HG03439 (cell line): ENCODE data around the gene COL5A1.

Experiments
- ATAC-seq: cut with Tn5 transposase; IDR thresholded peaks from one replicate; pipeline ENCODE4 v1.9.1; 2021; ENCODE audit warnings: mild to moderate bottlenecking, moderate library complexity; ENCODE audit not compliant: unreplicated experiment

COL5A1 gene

DNA sequence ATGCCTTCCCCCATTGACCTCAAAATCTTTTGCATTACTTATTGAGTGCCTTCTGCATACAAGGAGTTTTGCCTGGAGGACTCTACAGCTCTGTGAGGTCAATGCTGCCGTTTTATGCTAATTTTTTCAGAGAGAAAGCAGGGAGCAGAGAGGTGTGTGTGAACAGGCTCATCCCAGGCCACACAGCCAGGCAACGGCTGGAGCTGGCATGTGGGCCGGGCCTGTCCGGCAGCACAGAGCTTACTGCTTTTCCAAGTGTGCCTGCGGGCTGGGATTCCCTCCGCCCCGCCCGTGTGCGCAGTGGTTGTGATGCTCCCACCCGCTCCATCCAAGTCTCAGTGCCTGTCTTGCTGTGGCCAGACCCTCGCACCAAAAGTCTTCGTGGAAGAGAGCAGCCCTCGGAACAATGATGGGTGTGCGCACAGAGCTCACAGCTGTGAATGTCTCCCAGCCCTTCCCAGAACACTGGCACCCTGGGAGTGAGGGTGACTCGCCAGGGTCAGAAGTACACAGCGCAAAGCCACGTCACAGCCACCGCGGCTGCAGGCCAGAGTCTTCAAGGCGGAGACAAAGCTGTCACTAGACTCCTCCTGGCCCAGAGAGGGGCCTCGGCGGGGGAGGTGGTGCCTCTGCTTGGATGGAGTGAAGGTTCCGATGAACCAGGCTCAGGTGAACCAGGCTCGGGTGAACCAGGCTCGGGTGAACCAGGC lies 82.8 kb downstream of the COL5A1 start:
- no peak for ATAC-seq

DNA sequence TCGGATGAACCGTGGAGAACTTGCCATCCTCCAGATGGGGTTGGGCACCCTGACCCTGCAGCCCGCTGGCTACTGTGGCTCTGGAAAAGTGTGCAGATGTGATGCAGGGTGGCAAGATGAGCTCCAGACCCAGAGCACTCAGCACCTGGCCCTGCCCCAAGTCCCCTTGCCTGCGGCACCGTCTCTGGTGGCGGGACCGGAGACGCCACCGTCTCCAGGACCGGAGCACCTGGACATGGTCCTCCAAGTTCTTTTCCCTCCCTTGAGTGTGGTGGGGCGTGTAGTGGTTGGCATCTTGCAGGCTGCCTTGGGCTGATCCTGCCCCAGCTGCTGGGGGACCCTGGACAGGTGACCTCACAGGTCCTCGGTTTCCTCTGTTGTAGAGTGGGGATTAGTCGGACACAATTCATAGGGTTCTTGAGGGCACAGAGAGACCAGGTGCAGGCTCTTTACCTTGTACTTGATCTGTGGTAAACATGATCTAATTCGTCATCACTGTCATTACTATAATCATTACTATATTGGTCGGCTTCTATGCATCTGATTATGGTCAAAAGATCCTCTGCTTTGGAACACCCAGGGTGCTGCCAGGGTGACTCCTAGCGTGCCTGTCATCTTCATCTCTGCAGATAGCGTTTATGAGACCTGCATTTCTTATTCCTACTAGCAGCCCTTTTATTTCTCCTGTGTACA lies 83.5 kb downstream of the COL5A1 start:
- ATAC-seq, result no peak

DNA sequence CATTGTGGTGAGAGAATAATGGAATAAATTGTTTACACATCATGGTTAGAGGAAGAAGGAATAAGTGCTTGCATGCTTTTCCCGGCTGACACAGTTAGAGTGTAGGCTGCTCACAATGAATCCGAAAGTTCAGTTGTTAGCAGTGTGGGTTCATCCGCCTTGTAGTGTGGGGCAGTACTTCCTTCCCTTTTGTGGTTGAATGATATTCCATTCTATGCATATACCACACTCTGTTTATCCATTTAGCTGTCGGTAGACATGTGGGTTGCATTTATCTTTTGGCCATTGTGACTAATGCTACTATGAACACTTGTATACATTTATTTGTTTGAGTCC lies 84.0 kb downstream of the COL5A1 start:
- ATAC-seq, result no peak

DNA sequence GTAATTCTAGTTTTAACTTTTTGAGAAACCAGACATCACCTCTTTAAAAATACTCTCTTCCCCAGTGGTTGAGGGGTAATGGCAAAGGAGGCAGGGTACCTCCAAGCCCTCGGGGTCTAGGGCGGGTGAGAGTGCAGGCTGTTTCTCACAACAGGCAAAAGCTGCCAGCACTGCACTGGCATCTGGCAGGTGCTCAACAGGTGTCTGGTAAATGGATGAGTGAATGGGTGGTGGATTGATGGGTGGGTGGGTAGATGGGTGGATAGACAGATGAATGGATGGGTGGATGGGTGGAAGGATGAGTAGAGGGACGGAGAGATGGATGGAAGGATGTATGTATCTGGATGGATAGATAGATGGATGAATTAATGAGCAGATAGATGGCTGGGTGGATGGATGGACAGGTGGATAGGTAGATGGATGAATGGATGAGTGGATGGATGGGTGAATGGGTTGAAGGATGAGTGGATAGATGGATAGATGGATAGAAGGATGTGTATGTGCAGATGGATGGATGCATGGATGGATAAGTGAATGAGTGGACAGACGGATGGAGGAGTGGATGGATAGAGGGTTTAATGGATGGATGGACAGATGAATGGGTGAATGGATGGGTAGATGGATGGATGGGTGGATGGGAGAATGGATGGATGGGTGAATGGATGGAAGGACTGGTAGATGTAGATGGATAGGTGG lies 84.6 kb downstream of the COL5A1 start:
- ATAC-seq, result no peak

DNA sequence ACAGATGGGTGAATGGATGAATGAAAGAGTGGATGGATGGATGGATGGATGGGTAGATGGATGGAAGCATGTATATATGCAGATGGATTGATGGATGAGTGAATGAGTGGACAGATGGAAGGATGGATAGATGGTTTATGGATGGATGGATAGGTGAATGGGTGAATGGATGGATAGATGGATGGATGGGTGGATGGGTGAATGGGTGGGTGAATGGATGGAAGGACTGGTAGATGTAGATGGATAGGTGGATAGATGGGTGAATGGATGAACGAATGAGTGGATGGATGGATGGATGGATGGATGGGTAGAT lies 85.1 kb downstream of the COL5A1 start:
- no peak for ATAC-seq

- ATAC-seq, result no peak
Observed at GRCh38 chr9:134728021-134728795, 86.6 kb downstream of the COL5A1 start.

- no peak for ATAC-seq
Observed at GRCh38 chr9:134728801-134729495, 87.3 kb downstream of the COL5A1 start.

GRCh38 chr9:134730011-134730760 lies 88.6 kb downstream of the COL5A1 start:
- no peak for ATAC-seq

DNA sequence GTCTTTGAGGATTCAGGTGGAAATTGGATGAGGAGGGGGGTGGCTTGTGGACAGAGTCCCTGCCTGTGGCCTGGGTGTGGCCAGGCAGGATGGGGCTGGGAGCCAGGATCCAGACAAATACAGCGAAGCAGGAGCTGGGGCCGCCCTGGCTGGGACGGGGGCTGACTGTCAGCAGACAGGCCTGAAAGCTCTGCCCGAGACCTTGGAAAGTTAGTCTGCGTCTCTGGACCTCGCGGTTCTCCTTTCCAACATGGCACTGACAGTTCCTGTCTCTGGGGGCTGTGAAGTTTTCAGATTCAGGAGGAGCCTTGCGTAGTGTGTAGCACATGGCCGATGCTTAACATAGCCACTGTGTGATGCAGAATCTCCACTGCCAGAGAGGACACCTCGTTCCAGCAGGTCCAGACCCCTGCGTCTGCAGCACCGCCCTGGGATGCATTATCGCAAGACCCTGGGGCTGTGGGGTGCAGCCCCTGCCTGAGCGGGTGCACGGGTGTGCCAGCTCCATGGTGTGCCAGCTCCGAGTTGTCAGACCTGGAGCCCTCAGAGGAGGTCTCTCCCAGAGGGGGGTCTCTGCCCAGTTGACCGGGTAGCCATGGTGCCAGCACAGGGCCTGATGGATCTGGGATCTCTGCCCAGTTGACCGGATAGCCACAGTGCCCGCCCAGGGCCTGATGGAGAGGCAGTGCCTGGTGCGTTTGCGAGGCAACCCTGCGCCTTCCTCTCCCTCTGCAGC lies 89.3 kb downstream of the COL5A1 start:
- ATAC-seq, result no peak

DNA sequence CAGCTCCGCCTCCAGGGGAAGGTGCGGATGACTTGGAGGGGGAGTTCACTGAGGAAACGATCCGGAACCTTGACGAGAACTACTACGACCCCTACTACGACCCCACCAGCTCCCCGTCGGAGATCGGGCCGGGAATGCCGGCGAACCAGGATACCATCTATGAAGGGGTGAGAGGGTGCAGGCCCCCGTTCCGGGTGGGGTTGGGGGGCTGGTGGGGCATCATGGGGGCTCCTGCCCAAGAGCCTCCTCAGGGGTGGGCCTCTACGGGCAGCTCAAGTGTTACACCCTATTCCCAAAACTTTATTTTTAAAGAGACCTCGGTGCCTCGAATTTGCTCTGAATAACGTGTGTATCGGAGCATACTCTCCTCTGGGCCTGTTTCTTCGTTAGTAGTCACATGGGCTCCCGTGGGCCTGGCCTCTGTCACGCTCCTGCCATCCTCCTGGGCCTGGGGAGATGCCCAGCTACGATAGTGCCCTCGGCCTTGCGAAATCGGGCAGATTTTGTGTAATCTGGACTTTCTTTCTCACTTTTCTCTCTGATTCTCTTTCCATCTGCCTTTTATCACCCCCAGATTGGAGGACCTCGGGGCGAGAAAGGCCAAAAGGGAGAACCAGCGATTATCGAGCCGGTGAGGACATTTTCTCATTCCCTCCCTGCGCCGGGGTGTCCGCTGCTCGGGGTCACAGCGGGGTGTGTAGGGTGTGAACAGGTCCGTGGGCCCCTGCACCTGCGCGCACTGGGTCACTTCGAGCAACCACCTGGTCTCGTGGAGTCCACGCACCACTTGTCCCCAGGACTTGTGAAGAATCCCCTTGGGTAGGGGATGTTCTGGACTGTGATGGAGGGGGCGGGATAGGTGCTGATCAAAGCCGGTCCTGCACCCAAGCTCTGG lies 90.1 kb downstream of the COL5A1 start:
- ATAC-seq, result no peak

DNA sequence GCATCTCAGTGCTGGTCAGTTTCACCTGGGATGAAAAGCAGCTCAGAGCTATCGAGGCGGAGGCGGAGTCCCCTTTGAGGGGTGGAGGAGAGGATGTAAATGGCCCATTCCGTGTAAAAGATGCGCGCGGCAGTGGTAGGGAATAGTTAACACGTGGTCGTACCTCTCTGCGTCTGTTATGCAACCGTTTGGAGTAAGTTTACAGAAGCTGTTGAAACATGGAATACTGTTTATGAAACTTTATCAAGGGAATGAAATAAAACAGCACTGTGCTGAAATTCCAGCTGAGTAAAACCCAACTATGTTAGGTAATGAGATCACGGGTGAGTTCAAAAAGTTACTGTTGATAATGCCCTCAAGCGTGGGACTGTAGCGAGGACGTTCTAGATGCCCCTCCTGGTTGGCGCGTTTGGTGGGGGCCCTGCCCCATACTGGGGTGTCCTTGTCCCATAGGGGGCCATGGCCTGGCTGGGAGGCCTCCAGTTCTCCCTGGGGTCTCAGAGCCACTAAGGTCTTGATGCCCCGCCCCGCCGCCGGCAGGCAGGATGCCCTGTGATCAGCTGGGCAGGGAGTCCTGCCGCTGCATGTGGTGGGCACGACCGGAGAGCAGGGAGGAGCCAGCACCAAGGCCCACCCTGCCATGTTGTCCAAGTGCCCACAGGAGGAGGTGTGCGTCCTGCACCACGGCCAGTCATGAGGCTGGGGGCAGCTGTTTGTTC lies 90.9 kb downstream of the COL5A1 start:
- no peak for ATAC-seq

- no peak for ATAC-seq
Observed at GRCh38 chr9:134733480-134734232, 92.1 kb downstream of the COL5A1 start.

GRCh38 chr9:134734270-134734669 lies 92.7 kb downstream of the COL5A1 start:
- ATAC-seq, result no peak

GRCh38 chr9:134735441-134736175 lies 94.0 kb downstream of the COL5A1 start:
- no peak for ATAC-seq

DNA sequence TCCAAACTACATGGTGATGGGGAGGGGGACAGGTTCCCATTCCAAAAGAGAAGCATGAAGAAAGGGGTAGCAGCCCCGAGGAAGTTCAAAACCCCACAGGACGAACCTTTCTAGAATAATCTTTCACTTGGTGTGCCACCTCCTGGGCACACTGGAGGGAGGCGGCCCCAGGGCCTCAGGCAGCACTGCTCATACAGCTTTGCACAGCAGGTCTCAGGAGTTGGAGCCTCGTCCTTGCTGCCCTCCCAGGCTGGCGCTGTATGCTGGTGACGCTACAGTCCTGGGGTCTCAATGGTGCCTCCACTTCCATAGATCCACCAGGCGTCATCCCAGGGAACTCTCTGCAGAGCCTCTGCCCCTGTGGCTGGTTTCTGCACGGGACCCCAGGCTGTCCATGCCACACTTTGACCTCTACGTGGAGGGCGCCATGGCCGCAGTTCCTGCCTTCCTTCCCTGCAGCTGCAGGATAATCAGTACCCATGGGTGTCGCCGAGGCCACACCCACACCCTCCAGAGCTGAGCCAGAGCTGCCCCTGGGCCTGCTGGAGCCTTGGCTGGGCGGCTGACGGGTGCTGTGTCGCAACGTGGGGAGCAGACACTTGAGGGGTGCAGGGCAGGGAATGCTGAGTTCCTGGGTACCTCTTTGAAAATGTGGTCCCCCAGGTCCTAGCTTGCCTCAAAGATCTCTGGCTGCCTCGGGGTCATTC lies 95.3 kb downstream of the COL5A1 start:
- ATAC-seq, result no peak
